Prostate gland (tissue), 2 donors: Measurements from ENCODE around the gene MTA1. TPM values are rescaled to one million over a fixed set of nuclear protein-coding genes. Genes with fewer than 3 reads are reported as not detected.

ENCODE experiments used
- DNase-seq: peaks from one replicate; pipeline ENCODE4 v3.0.0-alpha.2; 2019; ENCODE audit warnings: low spot score
- H3K27ac ChIP-seq, 2 donors: fragments of 200-600 bp; sonication (generic); 2 replicates each; pipeline ENCODE4 v1.5.1; 2017 to 2019
- H3K27me3 ChIP-seq: fragments of 200-600 bp; sonication (generic); replicated peaks from 2 replicates; pipeline ENCODE4 v1.5.1; 2019; ENCODE audit not compliant: insufficient read depth
- H3K36me3 ChIP-seq, 2 donors: fragments of 200-600 bp; sonication (generic); 1 replicate in 1 of 2; 2 replicates in 1 of 2; pipeline versions ENCODE4 v1.5.1 to v1.8.1; 2017 to 2019
- H3K4me1 ChIP-seq: fragments of 200-600 bp; sonication (generic); replicated peaks from 2 replicates; pipeline ENCODE4 v1.5.1; 2019
- H3K4me3 ChIP-seq, 2 donors: fragments of 200-600 bp; sonication (generic); 2 replicates each; pipeline ENCODE4 v1.5.1; 2017 to 2019
- H3K9me3 ChIP-seq: fragments of 200-600 bp; sonication (generic); 2 replicates; pipeline ENCODE4 v1.5.1; 2017
- CTCF ChIP-seq, 4 experiments: fragments of 200-600 bp in 2 of 4; fragments of 450-650 bp in 2 of 4; sonication (generic) in 2 of 4; IDR thresholded peaks; 1 replicate in 3 of 4; 2 replicates in 1 of 4; pipeline ENCODE4 v1.5.1; 2016 to 2019; ENCODE audit warnings: antibody characterized with exemption in 4 of 4, mild to moderate bottlenecking in 2 of 4, moderate library complexity in 2 of 4
- POLR2A ChIP-seq: fragments of 450-650 bp; IDR thresholded peaks from one replicate; pipeline ENCODE4 v1.6.1; 2016; ENCODE audit warnings: antibody characterized with exemption, mild to moderate bottlenecking
- POLR2AphosphoS5 ChIP-seq: sonication (generic); formaldehyde crosslinking; IDR thresholded peaks from one replicate; pipeline ENCODE4 v1.6.1; 2017; ENCODE audit warnings: antibody characterized with exemption
- WGBS: methylation state at CpG from one replicate; pipeline ENCODE4 v1.1.5; 2018; 5-methylcytosine and 5-hydroxymethylcytosine counted together
- intact Hi-C: fragments of 100-400 bp; cut with DNase I; formaldehyde crosslinking; loops from one replicate; pipeline ENCODE4 v1.14.2; 2022
- total RNA-seq, 2 donors: library from RNA; depleted of rRNA; stranded (reverse); fragments of >200 nt; gene quantifications; one replicate each; pipeline ENCODE4 v1.1.0, GENCODE V29; 2016

Gene MTA1
- total RNA-seq, 2 donors from 2014 or later = 58.9 to 155 TPM

- H3K9me3 ChIP-seq = no peaks in the 10 kb centered on the region
- H3K4me1 ChIP-seq = peaks cover 4% of the 10 kb centered on the region
- intact Hi-C loops = loop anchor here (2.0 to 5.0 kb wide), 3 partner anchors 39 to 119 kb away; no protein-coding TSS in a partner anchor
- H3K27ac ChIP-seq = peak overlapping the region; percentile 93 to 95
- 0% methylated on average over 22 of the region's 33 CpGs for WGBS
- H3K36me3 ChIP-seq = no peaks in the 10 kb centered on the region
- peak overlapping the region; percentile 49 to 64 for H3K4me3 ChIP-seq
- peaks cover 4% of the 10 kb centered on the region for H3K27me3 ChIP-seq
- DNase-seq = no peak
- no peak for TF ChIP-seq CTCF (IDR thresholded peaks at IDR 0.05)
- TF ChIP-seq POLR2AphosphoS5 = no peak
- no peak for TF ChIP-seq POLR2A
Observed at GRCh38 chr14:105490267-105490571, 70.6 kb downstream of the MTA1 start.

- under 1% methylated on average over 43 of the region's 94 CpGs for WGBS
- intact Hi-C loops = loop anchor here (2.0 to 5.0 kb wide), 3 partner anchors 38 to 120 kb away; no protein-coding TSS in a partner anchor
- no peaks in the 10 kb centered on the region for H3K9me3 ChIP-seq
- peak within 1 kb of the TSS; percentile 60 to 67 for H3K4me3 ChIP-seq
- peak; percentile 72 for TF ChIP-seq POLR2A
- TF ChIP-seq CTCF (IDR thresholded peaks at IDR 0.05) = peak; percentile 71 to 99 (median 92)
- peak; percentile 97 for TF ChIP-seq POLR2AphosphoS5
- peak within 1 kb of the TSS; percentile 93 to 95 for H3K27ac ChIP-seq
- H3K27me3 ChIP-seq = peaks cover 4% of the 10 kb centered on the region
- no peaks in the 10 kb centered on the region for H3K36me3 ChIP-seq
- DNase-seq = peak; percentile 100
- peaks cover 4% of the 10 kb centered on the region for H3K4me1 ChIP-seq
Observed at GRCh38 chr14:105490572-105491365, 71.1 kb downstream of the MTA1 start, which contains the start of gene TEDC1. TSS of gene TEDC1 (plus strand) at chr14:105491246. CDS start at chr14:105491376, 130 bp downstream.

GRCh38 chr14:105491366-105491973 is 71.8 kb downstream of the MTA1 start:
- Histone ChIP-seq H3K4me1 (peaks cover 4% of the 10 kb centered on the region), H3K27ac (peak overlapping the region; percentile 87 to 95), H3K36me3 (no peaks in the 10 kb centered on the region), H3K27me3 (peaks cover 4% of the 10 kb centered on the region), H3K9me3 (no peaks in the 10 kb centered on the region), H3K4me3 (peak overlapping the region; percentile 60 to 67)
- DNase-seq = no peak
- 2% methylated on average over 53 of the region's 53 CpGs for WGBS
- intact Hi-C loops = loop anchor here (2.0 to 5.0 kb wide), 3 partner anchors 37 to 121 kb away; no protein-coding TSS in a partner anchor
- TF ChIP-seq CTCF (IDR thresholded peaks at IDR 0.05) = no peak
- no peak for TF ChIP-seq POLR2A
- no peak for TF ChIP-seq POLR2AphosphoS5

GRCh38 chr14:105492031-105492970 is 72.7 kb downstream of the MTA1 start:
- 70% methylated on average over 23 of the region's 24 CpGs for WGBS
- no peak for DNase-seq
- TF ChIP-seq POLR2AphosphoS5 = no peak
- no peak for TF ChIP-seq CTCF (IDR thresholded peaks at IDR 0.05)
- no peak for TF ChIP-seq POLR2A
- Histone ChIP-seq H3K4me1 (peaks cover 4% of the 10 kb centered on the region), H3K27ac (no peak overlapping the region), H3K36me3 (no peaks in the 10 kb centered on the region), H3K4me3 (no peak overlapping the region), H3K9me3 (no peaks in the 10 kb centered on the region), H3K27me3 (peaks cover 4% of the 10 kb centered on the region)
- intact Hi-C loops = loop anchor here (5.0 kb wide), 1 partner anchor 45 kb away; no protein-coding TSS in a partner anchor
